ENCODE results near the gene DENND11. TPM values are rescaled to one million over a fixed set of nuclear protein-coding genes. Genes with fewer than 3 reads are reported as not detected.

Gene DENND11
- total RNA-seq, 5 donors from 2014 or later (not counting 1 experiment from before 2014, with no cell fraction given): 46.7 to 55.7 (median 54.8) TPM

GRCh38 chr7:141737836-141738591 lies 36.0 kb upstream of the DENND11 start, which contains the start of gene SSBP1:
TSS of gene SSBP1 (plus strand) at chr7:141738358. CDS start at chr7:141739167, 809 bp downstream.
- peak within 1 kb of the TSS; percentile 87 for H3K27ac ChIP-seq (ENCODE audit: low read length)
- Mint-ChIP-seq H3K4me3 (peak within 1 kb of the TSS; percentile 96 to 98 (median 97)), H3K27me3 (no peaks in the 10 kb centered on the region), H3K27ac (peak within 1 kb of the TSS; percentile 95 to 97), H3K36me3 (peaks cover 28% of the 10 kb centered on the region), H3K9me3 (no peaks in the 10 kb centered on the region), H3K4me1 (peaks cover 52 to 54% (median 53%) of the 10 kb centered on the region in 3 donors)
- DNase-seq: peak; percentile 82 to 97 (median 89)
- CTCF ChIA-PET: interaction anchor here (0.5 to 3.9 kb wide), 26 partner anchors 12 to 1361 kb away, joined by 3 to 39 read pairs (median 4); partner anchors contain the start of genes DENND11 (in 2 of the 2) and WEE2 (in 1 of the 2)
- 1% methylated on average over 31 of the region's 46 CpGs for WGBS (ENCODE audit: insufficient coverage)
- peaks cover 0 to 32% of the 10 kb centered on the region in 2 donors for H3K36me3 ChIP-seq (ENCODE audit: control insufficient read depth in 2 of 2, extremely low read depth in 1 of 2, insufficient read depth in 1 of 2, low read length in 1 of 2)
- no peaks in the 10 kb centered on the region for H3K27me3 ChIP-seq (replicated peaks in 1 of 2; ENCODE audit: control insufficient read depth in 2 of 2, extremely low read depth in 1 of 2, insufficient read depth in 2 of 2, low read length in 1 of 2)
- no peaks in the 10 kb centered on the region for H3K9me3 ChIP-seq
- peaks cover 14 to 18% of the 10 kb centered on the region in 2 experiments for H3K4me1 ChIP-seq (ENCODE audit: control insufficient read depth in 1 of 2, extremely low read depth in 1 of 2, insufficient read depth in 2 of 2, low read length in 2 of 2)
- peak; percentile 85 to 93 (median 90) for ATAC-seq (replicated peaks in 1 of 4)
- peak within 1 kb of the TSS; percentile 65 to 96 for H3K4me3 ChIP-seq (ENCODE audit: control insufficient read depth in 1 of 2, extremely low read depth in 1 of 2, low read length in 1 of 2)
- POLR2A ChIA-PET: interaction anchor here in 1 of 2 donors (0.9 to 1.9 kb wide), 6 partner anchors 29 to 723 kb away, joined by 3 to 8 read pairs (median 4); partner anchors contain the start of genes DENND11 and MRPS33

DNA sequence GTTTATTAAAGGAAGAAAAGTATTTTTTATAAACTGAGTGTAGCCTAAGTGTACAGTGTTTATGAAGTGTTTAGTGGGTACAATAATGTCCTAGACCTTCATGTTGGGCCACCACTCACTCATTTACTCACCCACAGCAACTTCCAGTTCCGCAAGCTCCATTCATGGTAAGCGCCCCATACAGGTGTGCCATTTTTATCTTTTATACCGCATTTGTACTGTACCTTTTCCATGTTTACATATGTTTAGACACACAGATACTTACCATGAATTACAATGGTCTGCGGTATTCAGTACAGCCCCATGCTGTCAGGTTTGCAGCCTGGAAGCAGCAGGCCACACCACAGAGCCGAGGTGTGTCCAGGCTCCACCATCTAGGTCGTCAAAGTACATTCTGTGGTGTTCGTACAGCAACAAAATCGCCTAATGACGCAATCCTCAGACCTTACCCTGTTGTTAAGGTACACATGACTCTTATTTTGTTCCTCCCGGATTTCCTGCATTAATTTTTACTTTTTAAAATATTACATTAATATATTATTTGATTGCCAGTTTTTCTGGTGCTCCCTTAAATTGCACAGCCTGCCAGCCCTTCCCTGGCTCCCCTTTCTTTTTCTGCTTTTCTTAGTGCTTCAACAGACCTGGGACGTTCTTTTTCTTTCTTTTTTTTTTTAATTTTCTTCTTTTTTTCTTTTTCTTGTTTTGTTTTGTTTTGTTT lies 35.3 kb upstream of the DENND11 start:
- Histone ChIP-seq H3K27me3 (replicated peaks in 1 of 2; ENCODE audit: control insufficient read depth in 2 of 2, extremely low read depth in 1 of 2, insufficient read depth in 2 of 2, low read length in 1 of 2) (no peaks in the 10 kb centered on the region), H3K4me1 (ENCODE audit: control insufficient read depth in 1 of 2, extremely low read depth in 1 of 2, insufficient read depth in 2 of 2, low read length in 2 of 2) (peaks cover 14 to 18% of the 10 kb centered on the region in 2 experiments), H3K9me3 (no peaks in the 10 kb centered on the region), H3K4me3 (ENCODE audit: control insufficient read depth in 1 of 2, extremely low read depth in 1 of 2, low read length in 1 of 2) (peak overlapping the region; percentile 65 to 96), H3K27ac (ENCODE audit: low read length) (peak overlapping the region; percentile 87), H3K36me3 (ENCODE audit: control insufficient read depth in 2 of 2, extremely low read depth in 1 of 2, insufficient read depth in 1 of 2, low read length in 1 of 2) (peaks cover 0 to 25% of the 10 kb centered on the region in 2 donors)
- 40% methylated on average over 4 of the region's 11 CpGs for WGBS (ENCODE audit: insufficient coverage)
- H3K4me3 Mint-ChIP-seq: peak overlapping the region; percentile 96 to 98 (median 97)
- H3K36me3 Mint-ChIP-seq: peaks cover 23% of the 10 kb centered on the region
- DNase-seq: peak; percentile 4 to 76 (median 27)
- ChIA-PET POLR2A (interaction anchor here (0.6 to 1.9 kb wide), 8 partner anchors 28 to 722 kb away, joined by 3 to 8 read pairs (median 4); partner anchors contain the start of genes DENND11 (in 1 of the 2) and MRPS33 (in 1 of the 2)), CTCF (interaction anchor here (0.5 to 3.9 kb wide), 29 partner anchors 11 to 1360 kb away, joined by 3 to 39 read pairs (median 4); partner anchors contain the start of genes DENND11 (in 2 of the 2) and WEE2 (in 1 of the 2))
- peak in 1 of 4 experiments; percentile 4 for ATAC-seq (replicated peaks in 1 of 4)
- peak overlapping the region; percentile 95 to 97 for H3K27ac Mint-ChIP-seq
- no peaks in the 10 kb centered on the region for H3K9me3 Mint-ChIP-seq
- H3K4me1 Mint-ChIP-seq: peaks cover 46 to 51% (median 48%) of the 10 kb centered on the region in 3 donors
- H3K27me3 Mint-ChIP-seq: no peaks in the 10 kb centered on the region

DNA sequence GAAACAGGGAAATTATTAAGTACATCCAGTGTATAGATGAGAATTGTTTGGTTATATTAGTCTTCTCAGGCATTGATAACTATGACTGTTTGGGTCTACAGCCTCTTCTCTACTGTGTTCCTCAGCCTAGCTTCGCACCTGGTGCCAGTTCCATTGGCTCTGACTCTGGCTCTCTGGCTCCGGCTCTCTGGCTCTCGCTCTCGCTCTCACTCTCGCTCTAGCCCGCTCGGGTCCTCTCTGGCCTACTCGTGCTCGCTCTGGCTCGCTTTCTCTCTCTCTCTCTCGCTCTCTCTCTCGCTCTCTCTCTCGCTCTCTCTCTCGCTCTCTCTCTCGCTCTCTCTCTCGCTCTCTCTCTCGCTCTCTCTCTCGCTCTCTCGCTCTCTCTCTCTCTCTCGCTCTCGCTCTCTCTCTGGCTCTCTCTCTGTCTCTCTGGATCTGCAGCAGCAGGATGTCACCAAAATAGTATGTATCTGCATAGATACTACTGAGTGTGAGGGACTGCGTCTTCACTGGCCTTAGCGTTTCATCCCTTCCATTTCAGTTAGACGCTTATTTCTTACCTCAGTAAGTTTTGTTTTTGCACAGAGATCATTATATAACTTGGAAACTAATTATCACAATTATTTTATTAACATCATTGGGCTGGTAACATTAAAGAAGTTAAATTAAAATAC lies 29.6 kb upstream of the DENND11 start:
- Mint-ChIP-seq H3K4me1 (peaks cover 2 to 5% (median 5%) of the 10 kb centered on the region in 3 donors), H3K36me3 (no peaks in the 10 kb centered on the region), H3K4me3 (no peak overlapping the region), H3K27ac (no peak overlapping the region), H3K9me3 (no peaks in the 10 kb centered on the region), H3K27me3 (no peaks in the 10 kb centered on the region)
- Histone ChIP-seq H3K4me3 (ENCODE audit: control insufficient read depth in 1 of 2, extremely low read depth in 1 of 2, low read length in 1 of 2) (no peak overlapping the region), H3K4me1 (ENCODE audit: control insufficient read depth in 1 of 2, extremely low read depth in 1 of 2, insufficient read depth in 2 of 2, low read length in 2 of 2) (no peaks in the 10 kb centered on the region), H3K9me3 (no peaks in the 10 kb centered on the region), H3K27ac (ENCODE audit: low read length) (no peak overlapping the region), H3K27me3 (replicated peaks in 1 of 2; ENCODE audit: control insufficient read depth in 2 of 2, extremely low read depth in 1 of 2, insufficient read depth in 2 of 2, low read length in 1 of 2) (no peaks in the 10 kb centered on the region), H3K36me3 (ENCODE audit: control insufficient read depth in 2 of 2, extremely low read depth in 1 of 2, insufficient read depth in 1 of 2, low read length in 1 of 2) (no peaks in the 10 kb centered on the region)
- ChIA-PET POLR2A (interaction anchor here in 1 of 2 donors (1.1 kb wide), 1 partner anchor 41 kb away, joined by 4 read pairs; no protein-coding TSS in a partner anchor), CTCF (interaction anchor here in 1 of 2 donors (0.6 kb wide), 1 partner anchor 83 kb away, joined by 6 read pairs; no protein-coding TSS in a partner anchor)
- ATAC-seq (replicated peaks in 1 of 4): no peak
- no peak for DNase-seq
- 97% methylated on average over 9 of the region's 24 CpGs for WGBS (ENCODE audit: insufficient coverage)

GRCh38 chr7:141729020-141729419 lies 27.1 kb upstream of the DENND11 start:
- no peak overlapping the region for H3K4me3 Mint-ChIP-seq
- WGBS (ENCODE audit: insufficient coverage): no CpG with 5 or more reads among the region's 1 CpG
- POLR2A ChIA-PET: interaction anchor here in 1 of 2 donors (0.6 kb wide), 1 partner anchor 1327 kb away, joined by 3 read pairs; no protein-coding TSS in a partner anchor
- no peak overlapping the region for H3K27ac Mint-ChIP-seq
- Histone ChIP-seq H3K4me1 (ENCODE audit: control insufficient read depth in 1 of 2, extremely low read depth in 1 of 2, insufficient read depth in 2 of 2, low read length in 2 of 2) (no peaks in the 10 kb centered on the region), H3K27me3 (replicated peaks in 1 of 2; ENCODE audit: control insufficient read depth in 2 of 2, extremely low read depth in 1 of 2, insufficient read depth in 2 of 2, low read length in 1 of 2) (no peaks in the 10 kb centered on the region), H3K4me3 (ENCODE audit: control insufficient read depth in 1 of 2, extremely low read depth in 1 of 2, low read length in 1 of 2) (no peak overlapping the region), H3K36me3 (ENCODE audit: control insufficient read depth in 2 of 2, extremely low read depth in 1 of 2, insufficient read depth in 1 of 2, low read length in 1 of 2) (no peaks in the 10 kb centered on the region), H3K27ac (ENCODE audit: low read length) (no peak overlapping the region), H3K9me3 (no peaks in the 10 kb centered on the region)
- H3K9me3 Mint-ChIP-seq: no peaks in the 10 kb centered on the region
- ATAC-seq (replicated peaks in 1 of 4) (no peak), DNase-seq (no peak)
- H3K27me3 Mint-ChIP-seq: no peaks in the 10 kb centered on the region
- H3K4me1 Mint-ChIP-seq: no peaks in the 10 kb centered on the region
- CTCF ChIA-PET: no interaction called here
- H3K36me3 Mint-ChIP-seq: peaks cover 10% of the 10 kb centered on the region

GRCh38 chr7:141722529-141722928 lies 20.6 kb upstream of the DENND11 start:
- no peak overlapping the region for H3K27ac Mint-ChIP-seq
- no peak for DNase-seq
- no peaks in the 10 kb centered on the region for H3K27me3 ChIP-seq (replicated peaks in 1 of 2; ENCODE audit: control insufficient read depth in 2 of 2, extremely low read depth in 1 of 2, insufficient read depth in 2 of 2, low read length in 1 of 2)
- no peaks in the 10 kb centered on the region for H3K4me1 ChIP-seq (ENCODE audit: control insufficient read depth in 1 of 2, extremely low read depth in 1 of 2, insufficient read depth in 2 of 2, low read length in 2 of 2)
- H3K36me3 ChIP-seq (ENCODE audit: control insufficient read depth in 2 of 2, extremely low read depth in 1 of 2, insufficient read depth in 1 of 2, low read length in 1 of 2): peaks cover 0 to 4% of the 10 kb centered on the region in 2 donors
- no peaks in the 10 kb centered on the region for H3K9me3 ChIP-seq
- no peaks in the 10 kb centered on the region for H3K4me1 Mint-ChIP-seq
- peaks cover 26% of the 10 kb centered on the region for H3K36me3 Mint-ChIP-seq
- H3K27ac ChIP-seq (ENCODE audit: low read length): no peak overlapping the region
- ChIA-PET POLR2A (interaction anchor here in 1 of 2 donors (0.6 kb wide), 1 partner anchor 44 kb away, joined by 3 read pairs; no protein-coding TSS in a partner anchor), CTCF (no interaction called here)
- H3K27me3 Mint-ChIP-seq: no peaks in the 10 kb centered on the region
- no peaks in the 10 kb centered on the region for H3K9me3 Mint-ChIP-seq
- WGBS (ENCODE audit: insufficient coverage): no CpG with 5 or more reads among the region's 2 CpGs
- no peak overlapping the region for H3K4me3 ChIP-seq (ENCODE audit: control insufficient read depth in 1 of 2, extremely low read depth in 1 of 2, low read length in 1 of 2)
- no peak for ATAC-seq (replicated peaks in 1 of 4)
- no peak overlapping the region for H3K4me3 Mint-ChIP-seq

Measured in T-cell (primary cell).